ENCODE data around the gene CREG2.
"Not testable (repeated sequence)": the region's sequence is repeated elsewhere in the genome, so short reads cannot be mapped to it uniquely, and the experiment has no call there.

The CREG2 gene

GRCh38 chr2:101341901-101342624 is 45.2 kb downstream of the CREG2 start:
- DNase-seq: peak; percentile 60

GRCh38 chr2:101341421-101341820 is 45.9 kb downstream of the CREG2 start:
- no peak for DNase-seq

GRCh38 chr2:101340141-101340551 is 47.2 kb downstream of the CREG2 start:
- no peak for DNase-seq

- DNase-seq: no peak
Observed at GRCh38 chr2:101339266-101339880, 47.9 kb downstream of the CREG2 start.

GRCh38 chr2:101337877-101338276 is 49.4 kb downstream of the CREG2 start:
- DNase-seq: no peak

GRCh38 chr2:101332885-101333766 is 54.2 kb downstream of the CREG2 start:
- no peak for DNase-seq

GRCh38 chr2:101331202-101331601 is 56.1 kb downstream of the CREG2 start:
- no peak for DNase-seq

- DNase-seq: no peak
Observed at GRCh38 chr2:101330253-101330933, 56.9 kb downstream of the CREG2 start.

- DNase-seq: no peak
Observed at GRCh38 chr2:101329026-101329425, 58.3 kb downstream of the CREG2 start.

- peak; percentile 46 for DNase-seq
Observed at GRCh38 chr2:101328474-101329007, 58.8 kb downstream of the CREG2 start.

GRCh38 chr2:101327863-101328394 is 59.4 kb downstream of the CREG2 start:
- DNase-seq: no peak

GRCh38 chr2:101325425-101325824 is 61.9 kb downstream of the CREG2 start:
- no peak for DNase-seq

- DNase-seq: not testable (repeated sequence)
Observed at GRCh38 chr2:101316568-101316967, 70.7 kb downstream of the CREG2 start.

GRCh38 chr2:101311696-101312017 is 75.6 kb downstream of the CREG2 start:
- no peak for DNase-seq

GRCh38 chr2:101310834-101311695 is 76.2 kb downstream of the CREG2 start:
- DNase-seq: peak; percentile 17

- DNase-seq: no peak
Observed at GRCh38 chr2:101310090-101310833, 77.0 kb downstream of the CREG2 start.

GRCh38 chr2:101308432-101309210 is 78.7 kb downstream of the CREG2 start, which contains the start of gene RNF149:
TSS of gene RNF149 (minus strand) at chr2:101308701. CDS start at chr2:101308588, 113 bp downstream.
- DNase-seq: peak; percentile 89

GRCh38 chr2:101307950-101308431 is 79.3 kb downstream of the CREG2 start:
- DNase-seq: peak; percentile 12

- no peak for DNase-seq
Observed at GRCh38 chr2:101307503-101307902, 79.8 kb downstream of the CREG2 start.

GRCh38 chr2:101306410-101306809 is 80.9 kb downstream of the CREG2 start:
- DNase-seq: no peak
